A375 (cell line): Measurements from ENCODE around the gene PDE6C. TPM values are rescaled to one million over a fixed set of nuclear protein-coding genes. Genes with fewer than 3 reads are reported as not detected.

Source experiments
- total RNA-seq: library from RNA; depleted of rRNA; stranded (reverse); fragments of >200 nt; shearing (Covaris generic); gene quantifications from 2 replicates; pipeline ENCODE4 v1.2.3, GENCODE V29; 2014; rRNA removed

The PDE6C gene
- not detected in 2 replicates for total RNA-seq

DNA sequence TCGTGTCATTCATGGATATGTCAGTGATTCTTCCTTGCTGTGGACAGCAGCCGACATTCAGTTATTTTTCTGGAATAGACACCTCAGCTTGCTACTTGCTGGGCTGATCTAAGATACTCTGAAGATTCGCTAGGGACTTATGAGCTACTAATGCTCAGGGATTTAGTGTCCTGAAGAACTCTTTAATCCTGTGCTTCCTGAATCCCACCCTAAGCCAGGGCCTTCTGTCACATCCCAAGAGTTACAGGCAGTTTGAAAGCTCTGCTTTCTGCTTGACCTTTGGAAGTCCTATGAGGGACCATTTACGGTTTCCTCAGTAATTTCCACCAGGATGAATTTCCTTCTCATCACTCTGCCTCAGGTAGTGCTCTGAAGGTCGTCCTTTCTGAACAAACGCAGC, at the start of gene PDE6C:
Gene PDE6C (plus strand): TSS at position 227 of the 400 bp plus-strand sequence. CDS start 189 bp downstream, outside the sequence.

DNA sequence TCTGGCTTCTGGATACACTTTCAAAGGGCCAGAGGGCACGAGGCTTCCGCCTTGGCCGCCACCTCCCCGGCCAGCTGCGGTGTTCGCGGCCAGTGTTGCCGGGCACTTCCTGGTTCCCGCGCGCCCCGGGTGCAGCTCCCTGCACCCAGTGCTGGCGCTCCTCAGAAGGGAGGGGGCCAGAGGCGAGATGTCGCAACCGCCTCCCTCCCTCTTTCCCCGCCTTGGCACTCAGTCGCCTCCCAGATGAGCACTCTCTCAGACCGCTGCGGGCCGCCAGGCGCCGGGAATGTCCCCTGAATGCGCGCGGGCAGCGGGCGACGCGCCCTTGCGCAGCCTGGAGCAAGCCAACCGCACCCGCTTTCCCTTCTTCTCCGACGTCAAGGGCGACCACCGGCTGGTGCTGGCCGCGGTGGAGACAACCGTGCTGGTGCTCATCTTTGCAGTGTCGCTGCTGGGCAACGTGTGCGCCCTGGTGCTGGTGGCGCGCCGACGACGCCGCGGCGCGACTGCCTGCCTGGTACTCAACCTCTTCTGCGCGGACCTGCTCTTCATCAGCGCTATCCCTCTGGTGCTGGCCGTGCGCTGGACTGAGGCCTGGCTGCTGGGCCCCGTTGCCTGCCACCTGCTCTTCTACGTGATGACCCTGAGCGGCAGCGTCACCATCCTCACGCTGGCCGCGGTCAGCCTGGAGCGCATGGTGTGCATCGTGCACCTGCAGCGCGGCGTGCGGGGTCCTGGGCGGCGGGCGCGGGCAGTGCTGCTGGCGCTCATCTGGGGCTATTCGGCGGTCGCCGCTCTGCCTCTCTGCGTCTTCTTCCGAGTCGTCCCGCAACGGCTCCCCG, 45.7 kb upstream of the PDE6C start, which contains the start of gene FFAR4:
Gene FFAR4 (plus strand): TSS at position 231 of the 842 bp plus-strand sequence. CDS start 56 bp downstream, at position 287.

DNA sequence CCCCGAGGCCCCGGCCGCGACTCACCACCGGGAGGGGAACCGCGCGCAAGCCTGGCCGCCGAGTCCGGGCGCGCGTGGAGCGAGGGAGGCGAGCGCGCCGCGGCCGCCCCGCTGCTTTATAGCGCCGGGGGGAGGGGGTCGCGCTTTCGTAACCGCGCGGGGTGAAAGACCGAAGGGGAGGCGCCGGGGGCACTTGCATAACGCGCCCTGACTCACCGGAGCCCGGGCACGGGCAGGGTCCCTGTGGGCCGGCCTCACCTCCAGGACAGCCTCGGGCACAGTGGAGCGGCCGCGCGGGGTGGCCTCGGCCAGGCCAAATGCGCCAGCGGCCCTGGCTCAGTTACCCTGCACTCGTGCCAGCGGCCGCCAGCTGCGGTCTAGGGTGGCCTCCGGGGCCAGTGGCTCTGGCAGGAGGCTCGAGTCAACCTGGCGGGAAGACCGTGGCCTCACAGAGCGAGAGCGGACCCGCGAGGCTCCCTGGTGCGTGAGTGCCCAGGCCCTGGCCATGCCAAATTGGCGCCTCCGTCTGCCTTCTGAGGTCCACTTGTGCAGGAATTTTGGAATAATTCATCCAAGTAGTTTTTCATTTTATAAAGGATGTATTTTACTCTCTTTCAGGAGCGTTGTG, 11.1 kb upstream of the PDE6C start, which contains the start of gene RBP4:
Gene RBP4 (minus strand): TSS at position 90 of the 628 bp plus-strand sequence. CDS start 207 bp downstream, outside the sequence.

DNA sequence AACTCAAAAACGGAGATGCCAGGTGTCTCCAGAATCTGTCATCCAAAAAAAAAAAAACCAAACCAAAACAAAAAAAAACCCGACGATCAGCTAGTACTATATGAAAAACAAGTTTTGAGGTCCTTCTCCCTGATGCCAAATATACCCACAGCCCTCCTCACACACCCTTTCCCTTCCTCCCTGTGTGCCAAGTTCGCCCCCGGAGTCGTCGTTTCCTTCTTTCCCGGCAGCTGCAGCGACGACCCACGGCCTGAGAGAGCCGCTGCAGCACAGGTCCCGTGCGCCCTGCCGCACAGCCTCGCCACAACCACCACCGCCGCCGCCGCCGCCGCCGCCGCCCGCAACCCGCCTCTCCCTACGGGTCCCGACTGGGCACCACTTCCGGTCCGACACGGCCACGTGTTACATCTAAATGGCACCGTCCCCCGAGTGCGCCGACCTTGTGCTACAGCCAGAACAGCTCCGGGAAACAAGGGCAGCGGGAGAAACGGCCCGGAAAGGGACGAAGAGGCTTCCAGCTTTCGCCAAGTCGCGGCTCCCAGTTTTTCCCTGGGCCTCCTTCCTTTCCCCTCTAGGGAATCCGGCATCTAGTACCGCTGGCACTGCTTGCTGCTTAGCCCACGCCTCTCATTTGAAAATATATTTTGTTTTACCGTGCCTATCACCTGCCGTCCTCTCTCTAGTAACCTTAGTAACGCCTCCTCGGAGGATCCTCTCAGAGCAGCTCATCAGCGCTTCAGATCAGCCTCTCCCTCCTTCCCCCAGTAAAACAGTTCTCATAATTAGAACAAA, 90.1 kb downstream of the PDE6C start, which contains the start of gene FRA10AC1:
Gene FRA10AC1 (minus strand): TSS at position 383 of the 792 bp plus-strand sequence. CDS start 2,486 bp downstream, outside the sequence.

Other genes starting within 250 kb of the PDE6C start
- gene MYOF, start 130.2 kb upstream of the PDE6C start, total RNA-seq, result 142 and 148 TPM in 2 replicates
- 62.9 and 67.8 TPM in 2 replicates for gene CEP55, start 115.9 kb upstream of the PDE6C start, total RNA-seq
- gene FFAR4, start 45.9 kb upstream of the PDE6C start, total RNA-seq, result 0.08 TPM in 1 of 2 replicates, not detected in the other
- gene RBP4, start 11.3 kb upstream of the PDE6C start, total RNA-seq, result 0.82 and 1.0 TPM in 2 replicates
- 7.9 and 8.8 TPM in 2 replicates for gene FRA10AC1, start 90.1 kb downstream of the PDE6C start, total RNA-seq
- not detected in 2 replicates for gene LGI1, start 145.4 kb downstream of the PDE6C start, total RNA-seq